LNCAP (cell line): ENCODE results near the gene PCSK4.

Source experiments
- CTCF ChIP-seq: fragments of 450-650 bp; IDR thresholded peaks from 2 replicates; pipeline ENCODE4 v1.5.1; 2017; ENCODE audit warnings: mild to moderate bottlenecking

The PCSK4 gene

GRCh38 chr19:1456121-1456900, 33.8 kb downstream of the PCSK4 start:
- TF ChIP-seq CTCF = no peak

- TF ChIP-seq CTCF = no peak
Measured at GRCh38 chr19:1455336-1456120, 34.6 kb downstream of the PCSK4 start.

GRCh38 chr19:1455002-1455335, 35.2 kb downstream of the PCSK4 start:
- TF ChIP-seq CTCF = no peak

- TF ChIP-seq CTCF = no peak
Measured at GRCh38 chr19:1453525-1454364, 36.4 kb downstream of the PCSK4 start.

GRCh38 chr19:1452802-1453524, 37.2 kb downstream of the PCSK4 start:
- no peak for TF ChIP-seq CTCF

GRCh38 chr19:1451916-1452801, 38.0 kb downstream of the PCSK4 start:
- TF ChIP-seq CTCF = no peak
